ENCODE data around the gene SECISBP2. TPM values are rescaled to one million over a fixed set of nuclear protein-coding genes. Genes with fewer than 3 reads are reported as not detected.

Gene SECISBP2
- total and polyA plus RNA-seq, 2 of the 13 experiments (the other 11 are each of a cell fraction or from before 2014, with no cell fraction given), result 32.4 to 38.0 TPM

GRCh38 chr9:89350988-89351557 lies 32.8 kb downstream of the SECISBP2 start (continued):
- no peak for TF ChIP-seq GPBP1L1 (CRISPR knock-in tag; IDR thresholded peaks at IDR 0.05)
- TF ChIP-seq ZNF737 (CRISPR knock-in tag; IDR thresholded peaks at IDR 0.05; ENCODE audit: borderline replicate concordance), result no peak
- no peak for TF ChIP-seq RBFOX2 (IDR thresholded peaks at IDR 0.05; ENCODE audit: low read depth, low read length)
- TF ChIP-seq SALL1 (CRISPR knock-in tag; IDR thresholded peaks at IDR 0.05), result peak; percentile 98
- no peak for TF ChIP-seq TEF (CRISPR knock-in tag; IDR thresholded peaks at IDR 0.05)
- peak; percentile 72; the same call in 1 of the 2 replicates for TF ChIP-seq ZNF354B (CRISPR knock-in tag; IDR thresholded peaks at IDR 0.05)
- no peak for TF ChIP-seq ZNF326 (CRISPR knock-in tag; IDR thresholded peaks at IDR 0.05; ENCODE audit: borderline replicate concordance)
- TF ChIP-seq IRF2 (CRISPR knock-in tag; IDR thresholded peaks at IDR 0.05), result peak; percentile 56; the same call in 1 of the 2 replicates
- peak; percentile 72; the same call in 1 of the 2 replicates for TF ChIP-seq HOXA3 (CRISPR knock-in tag; IDR thresholded peaks at IDR 0.05)
- TF ChIP-seq MTF1 (CRISPR knock-in tag; IDR thresholded peaks at IDR 0.05), result no peak
- TF ChIP-seq ZNF740 (CRISPR knock-in tag; IDR thresholded peaks at IDR 0.05), result no peak
- TF ChIP-seq NONO (IDR thresholded peaks at IDR 0.05), result no peak
- TF ChIP-seq NONO (CRISPR knock-in tag; conservative IDR thresholded peaks at IDR 0.05), result peak; percentile 71
- TF ChIP-seq PLRG1 (conservative IDR thresholded peaks at IDR 0.05), result no peak
- TF ChIP-seq ARHGAP35 (CRISPR knock-in tag; IDR thresholded peaks at IDR 0.05; ENCODE audit: borderline replicate concordance), result no peak
- no peak for TF ChIP-seq JARID2 (CRISPR knock-in tag; IDR thresholded peaks at IDR 0.05; ENCODE audit: insufficient replicate concordance)
- TF ChIP-seq SKIL (CRISPR knock-in tag; IDR thresholded peaks at IDR 0.05; ENCODE audit: borderline replicate concordance), result peak; percentile 69; the same call in 1 of the 2 replicates
- TF ChIP-seq MIXL1 (CRISPR knock-in tag; IDR thresholded peaks at IDR 0.05), result peak; percentile 81; the same call in 1 of the 2 replicates
- no peak for TF ChIP-seq E2F2 (CRISPR knock-in tag; IDR thresholded peaks at IDR 0.05; ENCODE audit: borderline replicate concordance)
- 0 out of 2 replicates have a peak, but pooled peaks have one; percentile 25 for TF ChIP-seq KDM2A (CRISPR knock-in tag; IDR thresholded peaks at IDR 0.05; ENCODE audit: borderline replicate concordance, low read depth)
- peak; percentile 35; the same call in 1 of the 2 replicates for TF ChIP-seq ZBTB33 (CRISPR knock-in tag; IDR thresholded peaks at IDR 0.05)
